ENCODE results near the gene KSR2.

KSR2 gene

DNA sequence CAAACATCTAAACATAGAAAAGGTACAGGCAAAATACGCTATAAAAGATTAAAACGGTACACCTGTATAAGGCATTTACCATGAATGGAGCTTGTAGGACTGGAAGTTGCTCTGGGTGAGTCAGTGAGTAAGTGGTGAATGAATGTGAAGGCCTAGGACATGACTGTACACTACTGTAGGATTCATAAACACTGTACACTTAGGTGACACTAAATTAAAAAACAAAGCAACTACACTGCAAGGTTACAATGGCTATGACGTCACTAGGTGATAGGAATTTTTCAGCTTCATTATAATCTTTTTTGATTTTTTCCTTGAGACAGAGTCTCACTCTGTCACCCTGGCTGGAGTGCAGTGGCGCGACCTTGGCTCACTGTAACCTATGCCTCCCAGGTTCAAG is 269.2 kb downstream of the KSR2 start:
- Histone ChIP-seq H3K27ac (ENCODE audit: extremely low read depth, low read depth, low read length) (no peak overlapping the region), H3K9me3 (ENCODE audit: control insufficient read depth, insufficient read depth, low read depth, low read length) (no peaks in the 10 kb centered on the region), H3K36me3 (ENCODE audit: control insufficient read depth in 2 of 2, insufficient read depth in 1 of 2, low read length in 2 of 2) (no peaks in the 10 kb centered on the region), H3K4me3 (ENCODE audit: low read depth, low read length) (no peak overlapping the region), H3K4me1 (ENCODE audit: control insufficient read depth, insufficient read depth, low read length) (no peaks in the 10 kb centered on the region)
- POLR2A ChIA-PET, result no interaction called here
- CTCF ChIA-PET, result no interaction called here
- TF ChIP-seq ZNF513 (tag by site-specific recombination; IDR thresholded peaks at IDR 0.05), result no peak
- no peak for TF ChIP-seq ZNF266 (tag by site-specific recombination; IDR thresholded peaks at IDR 0.05; ENCODE audit: low read depth)
- TF ChIP-seq ZNF561 (tag by site-specific recombination; IDR thresholded peaks at IDR 0.05; ENCODE audit: borderline replicate concordance), result no peak
- no peak for TF ChIP-seq ZFP37 (tag by site-specific recombination; IDR thresholded peaks at IDR 0.05)
- TF ChIP-seq ZNF664 (tag by site-specific recombination; IDR thresholded peaks at IDR 0.05), result no peak
- TF ChIP-seq ZNF704 (tag by site-specific recombination; IDR thresholded peaks at IDR 0.05), result no peak
- no peak for TF ChIP-seq ZNF747 (tag by site-specific recombination; IDR thresholded peaks at IDR 0.05)
- TF ChIP-seq, protein P1, sequence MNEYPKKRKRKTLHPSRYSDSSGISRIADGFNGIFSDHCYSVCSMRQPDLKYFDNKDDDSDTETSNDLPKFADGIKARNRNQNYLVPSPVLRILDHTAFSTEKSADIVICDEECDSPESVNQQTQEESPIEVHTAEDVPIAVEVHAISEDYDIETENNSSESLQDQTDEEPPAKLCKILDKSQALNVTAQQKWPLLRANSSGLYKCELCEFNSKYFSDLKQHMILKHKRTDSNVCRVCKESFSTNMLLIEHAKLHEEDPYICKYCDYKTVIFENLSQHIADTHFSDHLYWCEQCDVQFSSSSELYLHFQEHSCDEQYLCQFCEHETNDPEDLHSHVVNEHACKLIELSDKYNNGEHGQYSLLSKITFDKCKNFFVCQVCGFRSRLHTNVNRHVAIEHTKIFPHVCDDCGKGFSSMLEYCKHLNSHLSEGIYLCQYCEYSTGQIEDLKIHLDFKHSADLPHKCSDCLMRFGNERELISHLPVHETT (tag by site-specific recombination; IDR thresholded peaks at IDR 0.05), result no peak
- TF ChIP-seq, protein P2, sequence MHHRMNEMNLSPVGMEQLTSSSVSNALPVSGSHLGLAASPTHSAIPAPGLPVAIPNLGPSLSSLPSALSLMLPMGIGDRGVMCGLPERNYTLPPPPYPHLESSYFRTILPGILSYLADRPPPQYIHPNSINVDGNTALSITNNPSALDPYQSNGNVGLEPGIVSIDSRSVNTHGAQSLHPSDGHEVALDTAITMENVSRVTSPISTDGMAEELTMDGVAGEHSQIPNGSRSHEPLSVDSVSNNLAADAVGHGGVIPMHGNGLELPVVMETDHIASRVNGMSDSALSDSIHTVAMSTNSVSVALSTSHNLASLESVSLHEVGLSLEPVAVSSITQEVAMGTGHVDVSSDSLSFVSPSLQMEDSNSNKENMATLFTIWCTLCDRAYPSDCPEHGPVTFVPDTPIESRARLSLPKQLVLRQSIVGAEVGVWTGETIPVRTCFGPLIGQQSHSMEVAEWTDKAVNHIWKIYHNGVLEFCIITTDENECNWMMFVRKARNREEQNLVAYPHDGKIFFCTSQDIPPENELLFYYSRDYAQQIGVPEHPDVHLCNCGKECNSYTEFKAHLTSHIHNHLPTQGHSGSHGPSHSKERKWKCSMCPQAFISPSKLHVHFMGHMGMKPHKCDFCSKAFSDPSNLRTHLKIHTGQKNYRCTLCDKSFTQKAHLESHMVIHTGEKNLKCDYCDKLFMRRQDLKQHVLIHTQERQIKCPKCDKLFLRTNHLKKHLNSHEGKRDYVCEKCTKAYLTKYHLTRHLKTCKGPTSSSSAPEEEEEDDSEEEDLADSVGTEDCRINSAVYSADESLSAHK (tag by site-specific recombination; IDR thresholded peaks at IDR 0.05), result no peak

GRCh38 chr12:117699118-117699517 is 269.7 kb downstream of the KSR2 start:
- Histone ChIP-seq H3K9me3 (ENCODE audit: control insufficient read depth, insufficient read depth, low read depth, low read length) (no peaks in the 10 kb centered on the region), H3K4me1 (ENCODE audit: control insufficient read depth, insufficient read depth, low read length) (no peaks in the 10 kb centered on the region), H3K4me3 (ENCODE audit: low read depth, low read length) (no peak overlapping the region), H3K27ac (ENCODE audit: extremely low read depth, low read depth, low read length) (no peak overlapping the region), H3K36me3 (ENCODE audit: control insufficient read depth in 2 of 2, insufficient read depth in 1 of 2, low read length in 2 of 2) (no peaks in the 10 kb centered on the region)
- TF ChIP-seq ZFP41 (tag by site-specific recombination; IDR thresholded peaks at IDR 0.05; ENCODE audit: borderline replicate concordance) (no peak), SETDB1 (IDR thresholded peaks at IDR 0.05; ENCODE audit: insufficient read length, low read length) (no peak)
- ChIA-PET POLR2A (interaction anchor here (1.2 kb wide), 1 partner anchor 14 kb away, joined by 3 read pairs; no protein-coding TSS in a partner anchor), CTCF (no interaction called here)

- no peak overlapping the region for H3K27ac ChIP-seq (ENCODE audit: extremely low read depth, low read depth, low read length)
- H3K4me1 ChIP-seq (ENCODE audit: control insufficient read depth, insufficient read depth, low read length), result no peaks in the 10 kb centered on the region
- H3K36me3 ChIP-seq (ENCODE audit: control insufficient read depth in 2 of 2, insufficient read depth in 1 of 2, low read length in 2 of 2), result no peaks in the 10 kb centered on the region
- no peak overlapping the region for H3K4me3 ChIP-seq (ENCODE audit: low read depth, low read length)
- POLR2A ChIA-PET, result interaction anchor here (0.6 kb wide), 2 partner anchors 10 to 622 kb away, joined by 3 to 6 read pairs; no protein-coding TSS in a partner anchor
- CTCF ChIA-PET, result interaction anchor here (0.6 to 1.4 kb wide), 3 partner anchors 80 to 459 kb away, joined by 3 to 5 read pairs (median 5); no protein-coding TSS in a partner anchor
- no peaks in the 10 kb centered on the region for H3K9me3 ChIP-seq (ENCODE audit: control insufficient read depth, insufficient read depth, low read depth, low read length)
- TF ChIP-seq ZNF830 (tag by site-specific recombination; IDR thresholded peaks at IDR 0.05; ENCODE audit: low read depth), result no peak
- TF ChIP-seq HOXD13 (CRISPR knock-in tag; IDR thresholded peaks at IDR 0.05; ENCODE audit: borderline replicate concordance), result no peak
- TF ChIP-seq, protein P3, sequence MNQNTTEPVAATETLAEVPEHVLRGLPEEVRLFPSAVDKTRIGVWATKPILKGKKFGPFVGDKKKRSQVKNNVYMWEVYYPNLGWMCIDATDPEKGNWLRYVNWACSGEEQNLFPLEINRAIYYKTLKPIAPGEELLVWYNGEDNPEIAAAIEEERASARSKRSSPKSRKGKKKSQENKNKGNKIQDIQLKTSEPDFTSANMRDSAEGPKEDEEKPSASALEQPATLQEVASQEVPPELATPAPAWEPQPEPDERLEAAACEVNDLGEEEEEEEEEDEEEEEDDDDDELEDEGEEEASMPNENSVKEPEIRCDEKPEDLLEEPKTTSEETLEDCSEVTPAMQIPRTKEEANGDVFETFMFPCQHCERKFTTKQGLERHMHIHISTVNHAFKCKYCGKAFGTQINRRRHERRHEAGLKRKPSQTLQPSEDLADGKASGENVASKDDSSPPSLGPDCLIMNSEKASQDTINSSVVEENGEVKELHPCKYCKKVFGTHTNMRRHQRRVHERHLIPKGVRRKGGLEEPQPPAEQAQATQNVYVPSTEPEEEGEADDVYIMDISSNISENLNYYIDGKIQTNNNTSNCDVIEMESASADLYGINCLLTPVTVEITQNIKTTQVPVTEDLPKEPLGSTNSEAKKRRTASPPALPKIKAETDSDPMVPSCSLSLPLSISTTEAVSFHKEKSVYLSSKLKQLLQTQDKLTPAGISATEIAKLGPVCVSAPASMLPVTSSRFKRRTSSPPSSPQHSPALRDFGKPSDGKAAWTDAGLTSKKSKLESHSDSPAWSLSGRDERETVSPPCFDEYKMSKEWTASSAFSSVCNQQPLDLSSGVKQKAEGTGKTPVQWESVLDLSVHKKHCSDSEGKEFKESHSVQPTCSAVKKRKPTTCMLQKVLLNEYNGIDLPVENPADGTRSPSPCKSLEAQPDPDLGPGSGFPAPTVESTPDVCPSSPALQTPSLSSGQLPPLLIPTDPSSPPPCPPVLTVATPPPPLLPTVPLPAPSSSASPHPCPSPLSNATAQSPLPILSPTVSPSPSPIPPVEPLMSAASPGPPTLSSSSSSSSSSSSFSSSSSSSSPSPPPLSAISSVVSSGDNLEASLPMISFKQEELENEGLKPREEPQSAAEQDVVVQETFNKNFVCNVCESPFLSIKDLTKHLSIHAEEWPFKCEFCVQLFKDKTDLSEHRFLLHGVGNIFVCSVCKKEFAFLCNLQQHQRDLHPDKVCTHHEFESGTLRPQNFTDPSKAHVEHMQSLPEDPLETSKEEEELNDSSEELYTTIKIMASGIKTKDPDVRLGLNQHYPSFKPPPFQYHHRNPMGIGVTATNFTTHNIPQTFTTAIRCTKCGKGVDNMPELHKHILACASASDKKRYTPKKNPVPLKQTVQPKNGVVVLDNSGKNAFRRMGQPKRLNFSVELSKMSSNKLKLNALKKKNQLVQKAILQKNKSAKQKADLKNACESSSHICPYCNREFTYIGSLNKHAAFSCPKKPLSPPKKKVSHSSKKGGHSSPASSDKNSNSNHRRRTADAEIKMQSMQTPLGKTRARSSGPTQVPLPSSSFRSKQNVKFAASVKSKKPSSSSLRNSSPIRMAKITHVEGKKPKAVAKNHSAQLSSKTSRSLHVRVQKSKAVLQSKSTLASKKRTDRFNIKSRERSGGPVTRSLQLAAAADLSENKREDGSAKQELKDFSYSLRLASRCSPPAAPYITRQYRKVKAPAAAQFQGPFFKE (tag by site-specific recombination; IDR thresholded peaks at IDR 0.05; ENCODE audit: borderline replicate concordance), result no peak
- no peak for TF ChIP-seq ZBTB7A (tag by site-specific recombination; IDR thresholded peaks at IDR 0.05; ENCODE audit: low read depth)
- TF ChIP-seq ZNF169 (tag by site-specific recombination; IDR thresholded peaks at IDR 0.05), result no peak
- TF ChIP-seq OSR2 (tag by site-specific recombination; IDR thresholded peaks at IDR 0.05), result no peak
- TF ChIP-seq, protein P1 (tag by site-specific recombination; IDR thresholded peaks at IDR 0.05), result no peak
Observed at GRCh38 chr12:117695956-117696355, 272.8 kb downstream of the KSR2 start.

Measured in HEK293 (cell line).